HG03159 (cell line): Measurements from ENCODE around the gene TNFRSF13B.

ENCODE experiments used
- ATAC-seq: cut with Tn5 transposase; IDR thresholded peaks from one replicate; pipeline ENCODE4 v1.9.1; 2021; ENCODE audit warnings: mild to moderate bottlenecking, moderate library complexity; ENCODE audit not compliant: unreplicated experiment

Gene TNFRSF13B

GRCh38 chr17:16940116-16940881 is 31.6 kb downstream of the TNFRSF13B start:
- ATAC-seq, result no peak

GRCh38 chr17:16939606-16940115 is 32.3 kb downstream of the TNFRSF13B start:
- no peak for ATAC-seq

- no peak for ATAC-seq
Observed at GRCh38 chr17:16939208-16939576, 32.7 kb downstream of the TNFRSF13B start.

GRCh38 chr17:16938496-16939207 is 33.3 kb downstream of the TNFRSF13B start:
- ATAC-seq, result no peak

GRCh38 chr17:16938031-16938430 is 33.9 kb downstream of the TNFRSF13B start:
- ATAC-seq, result no peak

- ATAC-seq, result no peak
Observed at GRCh38 chr17:16937431-16937830, 34.5 kb downstream of the TNFRSF13B start.

- no peak for ATAC-seq
Observed at GRCh38 chr17:16936536-16937310, 35.2 kb downstream of the TNFRSF13B start.

- ATAC-seq, result no peak
Observed at GRCh38 chr17:16935786-16936185, 36.1 kb downstream of the TNFRSF13B start.

- no peak for ATAC-seq
Observed at GRCh38 chr17:16935241-16935663, 36.7 kb downstream of the TNFRSF13B start.

GRCh38 chr17:16934836-16935235 is 37.1 kb downstream of the TNFRSF13B start:
- no peak for ATAC-seq

- no peak for ATAC-seq
Observed at GRCh38 chr17:16934133-16934795, 37.7 kb downstream of the TNFRSF13B start.

- ATAC-seq, result no peak
Observed at GRCh38 chr17:16933317-16934132, 38.4 kb downstream of the TNFRSF13B start.

- ATAC-seq, result no peak
Observed at GRCh38 chr17:16932611-16933010, 39.3 kb downstream of the TNFRSF13B start.

- no peak for ATAC-seq
Observed at GRCh38 chr17:16932156-16932555, 39.8 kb downstream of the TNFRSF13B start.

GRCh38 chr17:16931318-16932060 is 40.4 kb downstream of the TNFRSF13B start:
- ATAC-seq, result no peak

GRCh38 chr17:16930571-16931317 is 41.2 kb downstream of the TNFRSF13B start:
- no peak for ATAC-seq

GRCh38 chr17:16929757-16930520 is 42.0 kb downstream of the TNFRSF13B start:
- no peak for ATAC-seq
